ENCODE data around the gene GXYLT2. TPM values are rescaled to one million over a fixed set of nuclear protein-coding genes. Genes with fewer than 3 reads are reported as not detected.

Gene GXYLT2
- total RNA-seq, result 17.6 and 51.1 TPM in 2 replicates

GRCh38 chr3:72887705-72888545 lies at the start of gene GXYLT2:
Gene GXYLT2 (plus strand): TSS chr3:72888046. CDS start chr3:72888234, 188 bp downstream.

GRCh38 chr3:72847751-72848702 lies 39.8 kb upstream of the GXYLT2 start, which contains the start of gene SHQ1:
Gene SHQ1 (minus strand): TSS chr3:72848445. CDS start chr3:72848340, 105 bp downstream.

GRCh38 chr3:72996473-72997333 lies 108.9 kb downstream of the GXYLT2 start, which contains the start of gene PPP4R2:
Gene PPP4R2 (plus strand): TSS chr3:72996811. CDS start chr3:72997038, 227 bp downstream.

Other genes starting within 250 kb of the GXYLT2 start
- gene SHQ1, start 39.6 kb upstream of the GXYLT2 start, total RNA-seq, result 9.4 and 14.0 TPM in 2 replicates
- gene PPP4R2, start 108.8 kb downstream of the GXYLT2 start, total RNA-seq, result 21.3 and 21.8 TPM in 2 replicates
- gene EBLN2, start 173.6 kb downstream of the GXYLT2 start, total RNA-seq, result 1.5 and 2.4 TPM in 2 replicates